Stomach (tissue), 4 donors: ENCODE results near the gene BMP10.

Experiments
- EP300 ChIP-seq: sonication (generic); formaldehyde crosslinking; IDR thresholded peaks from one replicate; pipeline ENCODE4 v1.6.1; 2017; ENCODE audit warnings: antibody characterized with exemption
- POLR2A ChIP-seq, 4 donors: fragments of 450-650 bp; IDR thresholded peaks; one replicate each; pipeline ENCODE4 v1.6.1; 2016; ENCODE audit warnings: antibody characterized with exemption in 4 of 4, control low read depth in 2 of 4, mild to moderate bottlenecking in 1 of 4, moderate library complexity in 1 of 4
- TF ChIP-seq, protein P1 (sequence below), 7 experiments: fragments of 450-650 bp in 4 of 7; fragments of 200-600 bp in 3 of 7; sonication (generic) in 3 of 7; IDR thresholded peaks; one replicate each; pipeline ENCODE4 v1.5.1; 2016 to 2019; ENCODE audit warnings: antibody characterized with exemption in 7 of 7, control low read depth in 2 of 7, mild to moderate bottlenecking in 1 of 7

DNA sequence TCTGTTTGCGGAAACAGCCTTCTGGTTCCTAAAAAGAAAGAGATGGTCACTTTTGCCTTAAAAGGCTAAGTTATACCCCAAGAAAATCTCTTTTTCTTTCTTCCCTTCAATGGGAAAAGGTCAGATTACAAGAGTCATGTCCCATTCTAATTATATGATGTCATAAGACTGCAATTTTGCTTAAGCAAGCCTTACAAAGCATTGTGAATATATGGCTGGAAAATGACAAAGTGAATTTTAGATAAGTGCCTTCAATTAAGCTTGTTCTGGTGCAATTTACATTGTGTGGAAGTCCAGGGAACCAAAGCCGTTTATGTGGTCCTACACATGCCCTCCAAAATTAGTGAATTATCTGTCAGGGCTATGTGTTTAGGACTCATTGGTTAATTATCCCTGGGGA is 7.6 kb upstream of the BMP10 start:
- TF ChIP-seq, protein P1, sequence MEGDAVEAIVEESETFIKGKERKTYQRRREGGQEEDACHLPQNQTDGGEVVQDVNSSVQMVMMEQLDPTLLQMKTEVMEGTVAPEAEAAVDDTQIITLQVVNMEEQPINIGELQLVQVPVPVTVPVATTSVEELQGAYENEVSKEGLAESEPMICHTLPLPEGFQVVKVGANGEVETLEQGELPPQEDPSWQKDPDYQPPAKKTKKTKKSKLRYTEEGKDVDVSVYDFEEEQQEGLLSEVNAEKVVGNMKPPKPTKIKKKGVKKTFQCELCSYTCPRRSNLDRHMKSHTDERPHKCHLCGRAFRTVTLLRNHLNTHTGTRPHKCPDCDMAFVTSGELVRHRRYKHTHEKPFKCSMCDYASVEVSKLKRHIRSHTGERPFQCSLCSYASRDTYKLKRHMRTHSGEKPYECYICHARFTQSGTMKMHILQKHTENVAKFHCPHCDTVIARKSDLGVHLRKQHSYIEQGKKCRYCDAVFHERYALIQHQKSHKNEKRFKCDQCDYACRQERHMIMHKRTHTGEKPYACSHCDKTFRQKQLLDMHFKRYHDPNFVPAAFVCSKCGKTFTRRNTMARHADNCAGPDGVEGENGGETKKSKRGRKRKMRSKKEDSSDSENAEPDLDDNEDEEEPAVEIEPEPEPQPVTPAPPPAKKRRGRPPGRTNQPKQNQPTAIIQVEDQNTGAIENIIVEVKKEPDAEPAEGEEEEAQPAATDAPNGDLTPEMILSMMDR (IDR thresholded peaks at IDR 0.05), result no peak
- TF ChIP-seq POLR2A (IDR thresholded peaks at IDR 0.05) (no peak), EP300 (no peak)
